ENCODE results near the gene CDCA3.
A peak's percentile ranks its signal among the peaks of the same experiment; 100 is the strongest.

CDCA3 gene

DNA sequence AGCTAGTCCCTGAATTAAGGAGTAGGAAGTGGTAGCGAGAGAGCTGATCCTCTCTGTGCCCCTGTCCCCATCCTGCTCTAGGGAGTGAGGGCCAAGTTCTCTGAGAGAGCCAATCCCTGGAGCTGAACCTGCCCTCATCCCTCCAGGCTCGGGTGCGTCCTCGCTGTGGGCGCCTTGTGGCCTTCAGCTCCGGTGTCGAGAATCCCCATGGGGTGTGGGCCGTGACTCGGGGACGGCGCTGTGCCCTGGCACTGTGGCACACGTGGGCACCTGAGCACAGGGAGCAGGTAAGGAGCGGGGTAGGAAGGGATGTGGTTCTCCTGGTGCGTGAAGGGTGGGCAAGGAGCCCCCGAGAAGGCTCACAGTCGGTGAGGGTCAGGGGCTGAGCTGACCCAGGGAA is 12.2 kb downstream of the CDCA3 start:
- DNase-seq (ENCODE audit: low read depth) = no peak
- Histone ChIP-seq H3K9ac (ENCODE audit: low read length) (no peak overlapping the region), H3K27me3 (replicated peaks; ENCODE audit: control insufficient read depth, insufficient read depth, low read length) (no peaks in the 10 kb centered on the region), H3K4me3 (ENCODE audit: low read length) (no peak overlapping the region), H3K4me1 (ENCODE audit: control insufficient read depth, insufficient read depth, low read length) (no peaks in the 10 kb centered on the region), H3K36me3 (ENCODE audit: control insufficient read depth, insufficient read depth, low read length, severe bottlenecking) (peaks cover 5% of the 10 kb centered on the region), H3K9me3 (ENCODE audit: control insufficient read depth, low read length) (no peaks in the 10 kb centered on the region)

GRCh38 chr12:6837370-6838060 is 13.6 kb downstream of the CDCA3 start:
- Histone ChIP-seq H3K4me1 (ENCODE audit: control insufficient read depth, insufficient read depth, low read length) (peaks cover 3% of the 10 kb centered on the region), H3K36me3 (ENCODE audit: control insufficient read depth, insufficient read depth, low read length, severe bottlenecking) (peaks cover 5% of the 10 kb centered on the region), H3K4me3 (ENCODE audit: low read length) (no peak overlapping the region), H3K27me3 (replicated peaks; ENCODE audit: control insufficient read depth, insufficient read depth, low read length) (no peaks in the 10 kb centered on the region), H3K9ac (ENCODE audit: low read length) (no peak overlapping the region), H3K9me3 (ENCODE audit: control insufficient read depth, low read length) (no peaks in the 10 kb centered on the region)
- no peak for DNase-seq (ENCODE audit: low read depth)

GRCh38 chr12:6836851-6837250 is 14.2 kb downstream of the CDCA3 start:
- Histone ChIP-seq H3K9me3 (ENCODE audit: control insufficient read depth, low read length) (no peaks in the 10 kb centered on the region), H3K4me1 (ENCODE audit: control insufficient read depth, insufficient read depth, low read length) (peaks cover 3% of the 10 kb centered on the region), H3K27me3 (replicated peaks; ENCODE audit: control insufficient read depth, insufficient read depth, low read length) (no peaks in the 10 kb centered on the region), H3K4me3 (ENCODE audit: low read length) (no peak overlapping the region), H3K9ac (ENCODE audit: low read length) (no peak overlapping the region), H3K36me3 (ENCODE audit: control insufficient read depth, insufficient read depth, low read length, severe bottlenecking) (peaks cover 5% of the 10 kb centered on the region)
- no peak for DNase-seq (ENCODE audit: low read depth)

GRCh38 chr12:6834873-6835272 is 16.2 kb downstream of the CDCA3 start:
- peaks cover 3% of the 10 kb centered on the region for H3K4me1 ChIP-seq (ENCODE audit: control insufficient read depth, insufficient read depth, low read length)
- H3K9me3 ChIP-seq (ENCODE audit: control insufficient read depth, low read length) = no peaks in the 10 kb centered on the region
- no peak overlapping the region for H3K9ac ChIP-seq (ENCODE audit: low read length)
- peaks cover 5% of the 10 kb centered on the region for H3K36me3 ChIP-seq (ENCODE audit: control insufficient read depth, insufficient read depth, low read length, severe bottlenecking)
- H3K4me3 ChIP-seq (ENCODE audit: low read length) = no peak overlapping the region
- no peaks in the 10 kb centered on the region for H3K27me3 ChIP-seq (replicated peaks; ENCODE audit: control insufficient read depth, insufficient read depth, low read length)
- DNase-seq (ENCODE audit: low read depth) = no peak

- DNase-seq (ENCODE audit: low read depth) = no peak
- Histone ChIP-seq H3K4me3 (ENCODE audit: low read length) (no peak overlapping the region), H3K4me1 (ENCODE audit: control insufficient read depth, insufficient read depth, low read length) (peaks cover 3% of the 10 kb centered on the region), H3K9me3 (ENCODE audit: control insufficient read depth, low read length) (no peaks in the 10 kb centered on the region), H3K36me3 (ENCODE audit: control insufficient read depth, insufficient read depth, low read length, severe bottlenecking) (peaks cover 2% of the 10 kb centered on the region), H3K27me3 (replicated peaks; ENCODE audit: control insufficient read depth, insufficient read depth, low read length) (no peaks in the 10 kb centered on the region), H3K9ac (ENCODE audit: low read length) (no peak overlapping the region)
Observed at GRCh38 chr12:6834254-6834653, 16.8 kb downstream of the CDCA3 start.

DNA sequence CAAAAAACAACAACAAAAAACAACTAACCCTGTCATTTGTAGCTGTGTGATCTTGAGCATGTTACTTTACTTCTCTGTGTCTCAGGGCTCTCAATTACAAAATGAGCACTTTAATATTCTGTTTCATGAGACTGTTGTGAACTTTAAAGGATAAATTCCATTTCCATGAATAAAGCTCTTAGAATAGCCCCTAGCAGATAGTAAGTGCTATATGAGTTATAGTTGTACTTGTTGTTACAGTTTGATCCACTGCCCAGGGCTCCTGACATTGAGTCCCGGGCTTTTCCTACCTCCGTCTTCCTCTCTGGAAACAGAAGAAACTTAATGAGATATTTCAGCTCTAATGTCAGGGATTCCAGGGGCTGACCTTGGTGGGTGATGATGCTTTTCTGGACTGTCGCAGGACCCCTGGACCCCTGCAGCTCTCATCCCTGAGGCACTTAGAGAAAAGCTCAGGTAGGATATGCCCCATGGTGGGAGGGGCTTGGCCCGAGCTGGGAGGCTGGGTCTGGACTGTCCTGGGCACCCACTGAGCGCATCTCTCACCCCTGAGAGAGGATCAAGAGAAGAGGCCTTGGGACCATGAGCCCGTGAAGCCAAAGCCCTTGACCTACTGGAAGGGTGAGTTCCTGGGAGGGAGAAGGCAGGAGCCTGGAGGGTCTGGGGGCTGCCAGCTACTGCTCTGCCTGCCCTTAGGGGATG is 17.7 kb downstream of the CDCA3 start:
- H3K36me3 ChIP-seq (ENCODE audit: control insufficient read depth, insufficient read depth, low read length, severe bottlenecking) = no peaks in the 10 kb centered on the region

DNA sequence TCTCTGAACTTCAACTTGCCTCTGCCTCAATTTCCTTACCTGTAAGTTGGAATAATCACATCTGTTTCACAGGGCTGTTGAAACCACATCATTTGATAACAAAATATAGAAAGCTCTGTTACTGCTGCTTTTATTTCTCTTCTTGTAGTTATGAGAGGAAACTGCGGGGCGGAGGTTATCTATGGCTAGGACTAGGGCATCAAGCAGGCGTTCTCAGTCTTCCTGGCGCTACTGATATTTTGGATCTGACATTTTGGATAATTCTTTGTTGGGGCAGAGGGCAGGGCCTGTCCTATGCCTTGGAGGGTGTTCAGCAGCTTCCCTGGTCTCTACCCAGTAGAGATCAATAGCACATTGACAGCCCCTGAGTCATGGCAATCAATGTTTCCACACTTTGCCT is 19.0 kb downstream of the CDCA3 start:
- Histone ChIP-seq H3K4me1 (ENCODE audit: control insufficient read depth, insufficient read depth, low read length) (peaks cover 7% of the 10 kb centered on the region), H3K36me3 (ENCODE audit: control insufficient read depth, insufficient read depth, low read length, severe bottlenecking) (no peaks in the 10 kb centered on the region), H3K9ac (ENCODE audit: low read length) (no peak overlapping the region), H3K9me3 (ENCODE audit: control insufficient read depth, low read length) (no peaks in the 10 kb centered on the region), H3K27me3 (replicated peaks; ENCODE audit: control insufficient read depth, insufficient read depth, low read length) (no peaks in the 10 kb centered on the region), H3K4me3 (ENCODE audit: low read length) (no peak overlapping the region)
- no peak for DNase-seq (ENCODE audit: low read depth)

More for the DNA sequence above, 17.7 kb downstream of the CDCA3 start:
- Histone ChIP-seq H3K4me3 (ENCODE audit: low read length) (no peak overlapping the region), H3K9ac (ENCODE audit: low read length) (no peak overlapping the region), H3K27me3 (replicated peaks; ENCODE audit: control insufficient read depth, insufficient read depth, low read length) (no peaks in the 10 kb centered on the region), H3K4me1 (ENCODE audit: control insufficient read depth, insufficient read depth, low read length) (peaks cover 3% of the 10 kb centered on the region), H3K9me3 (ENCODE audit: control insufficient read depth, low read length) (no peaks in the 10 kb centered on the region)
- DNase-seq (ENCODE audit: low read depth) = no peak

GRCh38 chr12:6831450-6831995 is 19.6 kb downstream of the CDCA3 start:
- no peak for DNase-seq (ENCODE audit: low read depth)
- no peak overlapping the region for H3K9ac ChIP-seq (ENCODE audit: low read length)
- no peaks in the 10 kb centered on the region for H3K9me3 ChIP-seq (ENCODE audit: control insufficient read depth, low read length)
- peaks cover 9% of the 10 kb centered on the region for H3K4me1 ChIP-seq (ENCODE audit: control insufficient read depth, insufficient read depth, low read length)
- H3K4me3 ChIP-seq (ENCODE audit: low read length) = no peak overlapping the region
- no peaks in the 10 kb centered on the region for H3K27me3 ChIP-seq (replicated peaks; ENCODE audit: control insufficient read depth, insufficient read depth, low read length)
- no peaks in the 10 kb centered on the region for H3K36me3 ChIP-seq (ENCODE audit: control insufficient read depth, insufficient read depth, low read length, severe bottlenecking)

DNA sequence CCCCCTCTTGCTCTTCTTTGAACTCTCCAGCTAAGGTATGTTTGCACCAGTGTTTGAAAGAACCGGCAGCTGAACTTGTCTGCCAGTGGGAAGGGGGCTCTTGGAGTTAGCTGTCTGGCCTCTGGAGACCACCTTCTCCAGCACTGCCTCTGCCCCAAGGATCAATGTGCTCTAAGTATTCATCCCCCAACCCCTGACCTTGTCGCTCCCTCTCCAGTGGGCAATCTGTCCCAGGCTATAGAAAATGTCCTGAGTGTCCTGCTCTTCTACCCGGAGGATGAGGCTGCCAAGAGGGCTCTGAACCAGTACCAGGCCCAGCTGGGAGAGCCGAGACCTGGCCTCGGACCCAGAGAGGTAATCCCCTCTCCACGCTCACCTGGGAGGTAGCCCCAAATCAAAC is 20.1 kb downstream of the CDCA3 start:
- H3K9me3 ChIP-seq (ENCODE audit: control insufficient read depth, low read length) = no peaks in the 10 kb centered on the region
- no peaks in the 10 kb centered on the region for H3K36me3 ChIP-seq (ENCODE audit: control insufficient read depth, insufficient read depth, low read length, severe bottlenecking)
- no peak overlapping the region for H3K4me3 ChIP-seq (ENCODE audit: low read length)
- H3K9ac ChIP-seq (ENCODE audit: low read length) = no peak overlapping the region
- H3K27me3 ChIP-seq (replicated peaks; ENCODE audit: control insufficient read depth, insufficient read depth, low read length) = no peaks in the 10 kb centered on the region
- no peak for DNase-seq (ENCODE audit: low read depth)
- H3K4me1 ChIP-seq (ENCODE audit: control insufficient read depth, insufficient read depth, low read length) = peaks cover 9% of the 10 kb centered on the region

GRCh38 chr12:6830286-6830890 is 20.7 kb downstream of the CDCA3 start:
- DNase-seq (ENCODE audit: low read depth) = no peak
- Histone ChIP-seq H3K27me3 (replicated peaks; ENCODE audit: control insufficient read depth, insufficient read depth, low read length) (no peaks in the 10 kb centered on the region), H3K36me3 (ENCODE audit: control insufficient read depth, insufficient read depth, low read length, severe bottlenecking) (no peaks in the 10 kb centered on the region), H3K4me1 (ENCODE audit: control insufficient read depth, insufficient read depth, low read length) (peaks cover 9% of the 10 kb centered on the region), H3K9me3 (ENCODE audit: control insufficient read depth, low read length) (no peaks in the 10 kb centered on the region), H3K4me3 (ENCODE audit: low read length) (no peak overlapping the region), H3K9ac (ENCODE audit: low read length) (no peak overlapping the region)

- Histone ChIP-seq H3K4me1 (ENCODE audit: control insufficient read depth, insufficient read depth, low read length) (peaks cover 9% of the 10 kb centered on the region), H3K36me3 (ENCODE audit: control insufficient read depth, insufficient read depth, low read length, severe bottlenecking) (no peaks in the 10 kb centered on the region), H3K9ac (ENCODE audit: low read length) (peak overlapping the region; percentile 90), H3K4me3 (ENCODE audit: low read length) (peak overlapping the region; percentile 87), H3K27me3 (replicated peaks; ENCODE audit: control insufficient read depth, insufficient read depth, low read length) (no peaks in the 10 kb centered on the region), H3K9me3 (ENCODE audit: control insufficient read depth, low read length) (no peaks in the 10 kb centered on the region)
- peak; percentile 82 for DNase-seq (ENCODE audit: low read depth)
Observed at GRCh38 chr12:6829536-6830220, 21.4 kb downstream of the CDCA3 start.
